K562 (cell line): ENCODE data around the gene CASKIN1. TPM values are rescaled to one million over a fixed set of nuclear protein-coding genes. Genes with fewer than 3 reads are reported as not detected.

Source experiments
- ADNP ChIP-seq: fragments of 200-800 bp; sonication (Bioruptor generic); IDR thresholded peaks from 2 replicates; pipeline ENCODE4 v1.6.1; 2016; ENCODE audit warnings: missing genetic modification characterization, missing compliant biosample characterization
- BHLHE40 ChIP-seq: IDR thresholded peaks from 2 replicates; pipeline ENCODE4 v1.6.1; 2011; ENCODE audit warnings: low read length, improper control_type of control experiment
- CHCHD3 ChIP-seq: fragments of 250-450 bp; sonication (Bioruptor Pico); IDR thresholded peaks from 2 replicates; pipeline ENCODE4 v2.1.2; 2022; ENCODE audit warnings: mild to moderate bottlenecking
- CUX1 ChIP-seq: fragments of 200-800 bp; sonication (Bioruptor generic); IDR thresholded peaks from 2 replicates; pipeline ENCODE4 v1.6.1; 2016; ENCODE audit warnings: missing genetic modification characterization, missing compliant biosample characterization
- ETS1 ChIP-seq: conservative IDR thresholded peaks from 2 replicates; pipeline ENCODE4 v1.6.1; 2011; ENCODE audit warnings: low read depth, mild to moderate bottlenecking, low read length; ENCODE audit not compliant: control insufficient read depth
- MCM2 ChIP-seq: fragments of 450-650 bp; IDR thresholded peaks from 2 replicates; pipeline ENCODE4 v1.6.1; 2017; ENCODE audit warnings: low read depth, mild to moderate bottlenecking
- MTA3 ChIP-seq: fragments of 450-650 bp; formaldehyde crosslinking; IDR thresholded peaks from 2 replicates; pipeline ENCODE4 v1.6.1; 2017; ENCODE audit warnings: mild to moderate bottlenecking, borderline replicate concordance
- PHF8 ChIP-seq: fragments of 200-600 bp; sonication (generic); IDR thresholded peaks from 2 replicates; pipeline ENCODE4 v1.6.1; 2012; ENCODE audit warnings: mixed run types, mild to moderate bottlenecking, inconsistent platforms, low read length, moderate library complexity, borderline replicate concordance
- RAD21 ChIP-seq, 2 experiments: fragments of 250-450 bp in 1 of 2; fragments of 450-650 bp in 1 of 2; sonication (Bioruptor Pico) in 1 of 2; formaldehyde crosslinking in 1 of 2; IDR thresholded peaks in 1 of 2; conservative IDR thresholded peaks in 1 of 2; 2 replicates each; pipeline versions ENCODE4 v1.4.0 to v1.8.0; 2020 to 2022; ENCODE audit warnings: mild to moderate bottlenecking in 2 of 2, moderate library complexity in 1 of 2
- SNIP1 ChIP-seq: fragments of 450-650 bp; IDR thresholded peaks from 2 replicates; pipeline ENCODE4 v1.7.1; 2017; ENCODE audit warnings: low read depth, mild to moderate bottlenecking
- STAT6 ChIP-seq: sonication (generic); formaldehyde crosslinking; IDR thresholded peaks from 2 replicates; pipeline ENCODE4 v1.8.1; 2023; ENCODE audit warnings: mild to moderate bottlenecking, missing genetic modification reagents
- TAF15 ChIP-seq: fragments of 200-400 bp; formaldehyde crosslinking; IDR thresholded peaks from 2 replicates; pipeline ENCODE4 v1.6.1; 2017; ENCODE audit warnings: mild to moderate bottlenecking, low read depth, low read length, moderate library complexity
- THRA ChIP-seq: fragments of 450-650 bp; IDR thresholded peaks from 2 replicates; pipeline ENCODE4 v1.6.1; 2017; ENCODE audit warnings: mild to moderate bottlenecking, moderate library complexity
- ZBTB1 ChIP-seq: sonication (generic); formaldehyde crosslinking; IDR thresholded peaks from 2 replicates; pipeline ENCODE4 v1.8.1; 2023; ENCODE audit warnings: missing genetic modification reagents, low read depth, mild to moderate bottlenecking, borderline replicate concordance
- ZNF175 ChIP-seq: fragments of 200-800 bp; sonication (Bioruptor generic); IDR thresholded peaks from 2 replicates; pipeline ENCODE4 v1.6.1; 2016; ENCODE audit warnings: low read depth, mild to moderate bottlenecking, missing genetic modification characterization, missing compliant biosample characterization
- ZNF561 ChIP-seq: fragments of 450-650 bp; formaldehyde crosslinking; conservative IDR thresholded peaks from 2 replicates; pipeline ENCODE4 v1.4.0; 2020; ENCODE audit warnings: mild to moderate bottlenecking, moderate library complexity
- ZNF696 ChIP-seq: fragments of 250-450 bp; sonication (Bioruptor Pico); conservative IDR thresholded peaks from 2 replicates; pipeline ENCODE4 v1.4.0; 2020; ENCODE audit warnings: mild to moderate bottlenecking, moderate library complexity
- polyA plus RNA-seq, 8 experiments: library from polyadenylated mRNA; depleted of rRNA in 4 of 8; stranded (reverse) in 5 of 8; unstranded in 3 of 8; fragments of >200 nt; fragmentation: Nextera tagmentation in 2 of 8; fragmentation: Illumina TruSeq in 1 of 8; extraction: Ambion mirVana in 2 of 8; extraction: Trizol in 1 of 8; gene quantifications; 2 replicates each; pipeline versions ENCODE4 v1.2.1 to v1.2.3, GENCODE V29; 2011 to 2014; ENCODE audit warnings: inconsistent platforms in 1 of 8, missing spikeins in 1 of 8
- total RNA-seq, 7 experiments: library from RNA; depleted of rRNA in 6 of 7; stranded (reverse); fragments of >200 nt in 6 of 7; fragmentation: Illumina TruSeq in 2 of 7; extraction: Trizol in 2 of 7; gene quantifications; 2 replicates each; pipeline versions ENCODE4 v1.2.1 to v1.2.3, GENCODE V29; 2011 to 2021; ENCODE audit warnings: low replicate concordance in 1 of 7

CASKIN1 gene
- total and polyA plus RNA-seq, 9 of the 15 experiments (the other 6 are each of a cell fraction or from before 2014, with no cell fraction given), result 0.15 to 4.5 (median 1.5) TPM; not detected in 2

DNA sequence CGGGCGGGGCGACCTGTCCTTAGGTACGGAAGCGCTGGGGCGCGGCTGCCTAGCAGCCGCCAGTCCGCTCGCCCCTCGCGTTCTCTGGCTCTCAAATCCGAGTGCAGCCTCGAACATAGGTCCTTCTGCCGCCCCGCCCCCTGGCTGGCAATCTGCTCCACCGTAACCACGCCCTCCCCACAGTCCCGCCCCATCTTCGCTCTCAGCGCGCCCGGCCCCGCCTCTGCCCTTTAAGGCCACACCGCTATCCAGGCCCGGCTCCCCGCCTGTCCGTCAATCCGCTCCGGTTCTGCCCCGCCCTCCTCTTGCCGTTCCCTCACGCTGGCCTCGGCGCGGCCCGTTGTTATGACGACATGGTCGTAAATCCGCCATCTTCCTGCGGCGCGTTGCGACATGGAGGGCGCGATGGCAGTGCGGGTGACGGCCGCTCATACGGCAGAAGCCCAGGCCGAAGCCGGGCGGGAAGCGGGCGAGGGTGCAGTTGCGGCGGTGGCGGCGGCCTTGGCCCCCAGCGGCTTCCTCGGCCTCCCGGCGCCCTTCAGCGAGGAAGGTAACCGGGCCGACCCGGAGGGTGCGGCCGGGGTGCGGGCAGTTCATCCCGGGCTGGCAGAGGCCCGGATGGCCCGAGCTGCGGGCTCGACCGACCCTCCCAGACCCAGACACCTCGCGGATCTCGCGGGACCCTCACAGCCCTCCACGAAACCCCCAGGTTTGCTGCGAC lies 27.0 kb upstream of the CASKIN1 start, which contains the start of gene E4F1 (continued):
- TF ChIP-seq ADNP (tag) (no peak), BHLHE40 (peak; percentile 7; the same call in 1 of the 2 replicates), RAD21 (CRISPR knock-in tag; conservative IDR thresholded peaks at IDR 0.05 in 1 of 2, IDR thresholded peaks at IDR 0.05 in 1 of 2) (no peak), STAT6 (no peak), CHCHD3 (CRISPR knock-in tag) (no peak), SNIP1 (no peak), ZNF561 (no peak), ZBTB1 (CRISPR knock-in tag) (no peak; the same call in 1 of the 2 replicates), ETS1 (peak; percentile 59), THRA (no peak), MCM2 (no peak), TAF15 (no peak), ZNF696 (CRISPR knock-in tag) (no peak), PHF8 (peak; percentile 92), MTA3 (peak; percentile 58; the same call in 1 of the 2 replicates), CUX1 (CRISPR knock-in tag) (no peak), ZNF175 (0 out of 2 replicates have a peak, but pooled peaks have one; percentile 27)
